Thyroid gland (tissue), 4 donors: ENCODE measurements around the gene ABCA12. TPM values are rescaled to one million over a fixed set of nuclear protein-coding genes. Genes with fewer than 3 reads are reported as not detected.

ENCODE experiments used
- DNase-seq, 2 donors: peaks; one replicate each; pipeline ENCODE4 v3.0.0-alpha.2; 2019
- H3K27ac ChIP-seq, 3 donors: fragments of 200-600 bp; sonication (generic); 1 replicate in 2 of 3; 2 replicates in 1 of 3; pipeline ENCODE4 v1.5.1; 2016 to 2019; ENCODE audit warnings: mild to moderate bottlenecking in 1 of 3, moderate library complexity in 1 of 3
- H3K27me3 ChIP-seq: fragments of 200-600 bp; sonication (generic); one replicate; pipeline ENCODE4 v1.5.1; 2019
- H3K36me3 ChIP-seq, 2 donors: fragments of 200-600 bp; sonication (generic); one replicate each; pipeline ENCODE4 v1.5.1; 2016 to 2019
- H3K4me1 ChIP-seq, 2 donors: fragments of 200-600 bp; sonication (generic); one replicate each; pipeline ENCODE4 v1.5.1; 2017 to 2019
- H3K4me3 ChIP-seq, 3 donors: fragments of 200-600 bp; sonication (generic); replicated peaks in 1 of 3; 1 replicate in 2 of 3; 2 replicates in 1 of 3; pipeline ENCODE4 v1.5.1; 2016; ENCODE audit warnings: mild to moderate bottlenecking in 1 of 3
- H3K9me3 ChIP-seq: fragments of 200-600 bp; sonication (generic); one replicate; pipeline ENCODE4 v1.5.1; 2017
- CTCF ChIP-seq, 6 experiments: fragments of 200-600 bp in 3 of 6; fragments of 450-650 bp in 3 of 6; sonication (generic) in 3 of 6; IDR thresholded peaks; one replicate each; pipeline ENCODE4 v1.5.1; 2016 to 2019; ENCODE audit warnings: antibody characterized with exemption in 6 of 6, mild to moderate bottlenecking in 2 of 6, inconsistent platforms in 1 of 6, moderate library complexity in 1 of 6
- POLR2A ChIP-seq, 2 donors: fragments of 450-650 bp; IDR thresholded peaks; one replicate each; pipeline ENCODE4 v1.6.1; 2017; ENCODE audit warnings: antibody characterized with exemption in 2 of 2, mild to moderate bottlenecking in 2 of 2, moderate library complexity in 1 of 2
- WGBS, 2 donors: methylation state at CpG; one replicate each; pipeline ENCODE4 v1.1.5; 2017; 5-methylcytosine and 5-hydroxymethylcytosine counted together
- intact Hi-C: fragments of 100-400 bp; cut with DNase I; formaldehyde crosslinking; loops from one replicate; pipeline ENCODE4 v1.15.1; 2023
- total RNA-seq, 4 donors: library from RNA; depleted of rRNA; stranded (reverse); fragments of >200 nt; gene quantifications; one replicate each; pipeline ENCODE4 v1.2.3, GENCODE V29; 2016

ABCA12 gene
- total RNA-seq, 4 donors from 2014 or later: not detected

- Histone ChIP-seq H3K36me3 (no peaks in the 10 kb centered on the region), H3K4me3 (no peak overlapping the region), H3K27me3 (no peaks in the 10 kb centered on the region), H3K27ac (no peak overlapping the region), H3K9me3 (no peaks in the 10 kb centered on the region), H3K4me1 (no peaks in the 10 kb centered on the region)
- intact Hi-C loops: no loop called here
- TF ChIP-seq POLR2A (IDR thresholded peaks at IDR 0.05) (no peak), CTCF (IDR thresholded peaks at IDR 0.05) (no peak)
- no peak for DNase-seq
- WGBS, 2 donors: 92 to 94% methylated on average over 3 of the region's 3 CpGs
These were observed 86.0 kb downstream of the ABCA12 start for GRCh38 chr2:215052404-215052803.

- Histone ChIP-seq H3K27ac (no peak overlapping the region), H3K9me3 (no peaks in the 10 kb centered on the region), H3K4me1 (no peaks in the 10 kb centered on the region), H3K4me3 (no peak overlapping the region), H3K36me3 (no peaks in the 10 kb centered on the region), H3K27me3 (no peaks in the 10 kb centered on the region)
- no peak for TF ChIP-seq POLR2A (IDR thresholded peaks at IDR 0.05)
- no peak for TF ChIP-seq CTCF (IDR thresholded peaks at IDR 0.05)
- intact Hi-C loops: no loop called here
- WGBS, 2 donors: 79 to 81% methylated on average over 2 of the region's 2 CpGs
- DNase-seq: no peak
These were observed 89.1 kb downstream of the ABCA12 start for GRCh38 chr2:215049341-215049740.

- Histone ChIP-seq H3K4me1 (no peaks in the 10 kb centered on the region), H3K4me3 (no peak overlapping the region), H3K27me3 (no peaks in the 10 kb centered on the region), H3K36me3 (no peaks in the 10 kb centered on the region), H3K27ac (no peak overlapping the region), H3K9me3 (no peaks in the 10 kb centered on the region)
- intact Hi-C loops: no loop called here
- TF ChIP-seq CTCF (IDR thresholded peaks at IDR 0.05) (no peak), POLR2A (IDR thresholded peaks at IDR 0.05) (no peak)
- 93 to 94% methylated on average over 3 of the region's 3 CpGs for WGBS, 2 donors
- DNase-seq: no peak
These were observed 100.0 kb downstream of the ABCA12 start for GRCh38 chr2:215038421-215038820.

GRCh38 chr2:215036314-215036713 is 102.1 kb downstream of the ABCA12 start:
- no peak for DNase-seq
- Histone ChIP-seq H3K27ac (no peak overlapping the region), H3K4me1 (no peaks in the 10 kb centered on the region), H3K4me3 (no peak overlapping the region), H3K9me3 (no peaks in the 10 kb centered on the region), H3K36me3 (no peaks in the 10 kb centered on the region), H3K27me3 (no peaks in the 10 kb centered on the region)
- TF ChIP-seq POLR2A (IDR thresholded peaks at IDR 0.05) (no peak), CTCF (IDR thresholded peaks at IDR 0.05) (no peak)
- intact Hi-C loops: no loop called here
- WGBS, 2 donors: 84 to 85% methylated on average over 1 of the region's 1 CpG

- H3K27me3 ChIP-seq: no peaks in the 10 kb centered on the region
- no peak for DNase-seq
- no peaks in the 10 kb centered on the region for H3K36me3 ChIP-seq
- no peak overlapping the region for H3K27ac ChIP-seq
- TF ChIP-seq POLR2A (IDR thresholded peaks at IDR 0.05): no peak
- TF ChIP-seq CTCF (IDR thresholded peaks at IDR 0.05): no peak
- intact Hi-C loops: no loop called here
- no peak overlapping the region for H3K4me3 ChIP-seq
- H3K4me1 ChIP-seq: no peaks in the 10 kb centered on the region
- 60 to 69% methylated on average over 3 of the region's 3 CpGs for WGBS, 2 donors
- H3K9me3 ChIP-seq: no peaks in the 10 kb centered on the region
These were observed 104.3 kb downstream of the ABCA12 start for GRCh38 chr2:215034154-215034553.
